Gastrocnemius medialis (tissue), 4 donors: ENCODE measurements around the gene SGCG. TPM values are rescaled to one million over a fixed set of nuclear protein-coding genes. Genes with fewer than 3 reads are reported as not detected.
A peak's percentile ranks its signal among the peaks of the same experiment; 100 is the strongest.

ENCODE experiments used
- ATAC-seq, 2 donors: fragments of 150-250 bp; one replicate each; pipeline ENCODE4 v1.9.1; 2016
- DNase-seq, 2 donors: peaks; one replicate each; pipeline ENCODE4 v3.0.0-alpha.2; 2019
- H3K27ac ChIP-seq, 4 donors: fragments of 200-600 bp; sonication (generic); 1 replicate in 1 of 4; 2 replicates in 3 of 4; pipeline ENCODE4 v1.5.1; 2016 to 2018; ENCODE audit warnings: mild to moderate bottlenecking in 2 of 4, moderate library complexity in 1 of 4
- H3K27me3 ChIP-seq, 3 donors: fragments of 200-600 bp; sonication (generic) in 2 of 3; 1 replicate in 1 of 3; 2 replicates in 2 of 3; pipeline versions ENCODE4 v1.5.1 to v1.6.0; 2016 to 2019; ENCODE audit warnings: mild to moderate bottlenecking in 1 of 3, moderate library complexity in 1 of 3
- H3K36me3 ChIP-seq, 2 donors: fragments of 200-600 bp; sonication (generic) in 1 of 2; one replicate each; pipeline ENCODE4 v1.5.1; 2017 to 2018
- H3K4me1 ChIP-seq, 2 donors: fragments of 200-600 bp; sonication (generic) in 1 of 2; one replicate each; pipeline ENCODE4 v1.5.1; 2016 to 2017; ENCODE audit warnings: mild to moderate bottlenecking in 2 of 2
- H3K4me3 ChIP-seq, 4 donors: fragments of 200-600 bp; sonication (generic) in 3 of 4; 1 replicate in 1 of 4; 2 replicates in 3 of 4; pipeline ENCODE4 v1.5.1; 2016 to 2019; ENCODE audit warnings: mild to moderate bottlenecking in 2 of 4
- H3K9me3 ChIP-seq, 3 donors: fragments of 200-600 bp; sonication (generic) in 2 of 3; 1 replicate in 1 of 3; 2 replicates in 2 of 3; pipeline ENCODE4 v1.5.1; 2016 to 2019
- POLR2A ChIP-seq, 2 donors: fragments of 450-650 bp; IDR thresholded peaks; one replicate each; pipeline ENCODE4 v1.6.1; 2017; ENCODE audit warnings: antibody characterized with exemption in 2 of 2, mild to moderate bottlenecking in 2 of 2, moderate library complexity in 2 of 2
- in situ Hi-C, 4 donors: fragments of 200-750 bp; cut with MboI; loops; one replicate each; pipeline versions ENCODE4 v1.15.0 to v1.8.0; 2017; ENCODE audit warnings: low sequenced_read_pairs in 4 of 4
- intact Hi-C: fragments of 100-400 bp; cut with DNase I; formaldehyde crosslinking; loops from one replicate; pipeline ENCODE4 v1.15.1; 2023; ENCODE audit warnings: low total_unique reads
- total RNA-seq, 4 donors: library from RNA; depleted of rRNA; stranded (reverse); fragments of >200 nt; gene quantifications; one replicate each; pipeline versions ENCODE4 v1.1.0 to v1.2.3, GENCODE V29; 2016
- TF ChIP-seq, protein P1 (sequence below), 5 experiments: fragments of 450-650 bp in 3 of 5; fragments of 200-600 bp in 2 of 5; sonication (generic) in 2 of 5; IDR thresholded peaks in 4 of 5; conservative IDR thresholded peaks in 1 of 5; 1 replicate in 4 of 5; 2 replicates in 1 of 5; pipeline ENCODE4 v1.5.1; 2016 to 2019; ENCODE audit warnings: antibody characterized with exemption in 5 of 5, mild to moderate bottlenecking in 3 of 5, moderate library complexity in 3 of 5

Gene SGCG
- total RNA-seq, 4 donors from 2014 or later = 15.3 to 36.9 (median 21.2) TPM

DNA sequence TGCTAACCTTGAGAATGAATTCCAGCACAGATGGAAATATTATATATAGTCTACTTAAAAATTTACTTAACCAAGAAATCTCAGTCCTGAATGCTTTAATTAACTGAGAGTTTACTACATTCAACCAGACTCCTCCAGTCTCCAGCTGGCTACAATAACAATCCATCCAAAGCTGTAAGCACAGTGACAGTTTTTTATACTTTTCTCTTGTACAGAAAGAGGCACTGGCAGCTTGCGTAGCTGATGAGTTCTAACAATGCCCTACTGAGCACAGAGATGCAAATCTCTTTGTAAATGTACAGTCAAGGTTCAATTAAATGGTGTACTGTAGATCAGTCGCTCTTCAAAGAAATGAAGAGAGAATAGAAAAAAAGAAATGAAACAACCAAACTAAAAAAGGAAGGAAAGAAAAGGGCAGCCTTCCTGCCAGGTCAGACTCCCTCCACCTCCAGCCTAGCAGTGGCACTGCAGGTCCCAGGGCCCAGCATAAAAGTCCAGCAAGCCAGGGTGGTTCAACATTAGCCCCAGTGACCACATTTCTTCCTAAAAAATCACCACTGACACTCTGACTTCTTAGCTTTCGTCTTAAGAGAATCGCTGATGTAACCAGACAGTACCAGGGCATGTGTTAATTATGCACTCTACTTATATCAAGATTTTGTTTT lies 164.3 kb downstream of the SGCG start:
- Histone ChIP-seq H3K27me3 (no peaks in the 10 kb centered on the region), H3K36me3 (peaks cover 0 to 31% of the 10 kb centered on the region in 2 donors), H3K4me3 (no peak overlapping the region), H3K27ac (no peak overlapping the region), H3K9me3 (no peaks in the 10 kb centered on the region), H3K4me1 (peaks cover 20 to 27% of the 10 kb centered on the region in 2 donors)
- TF ChIP-seq, protein P1, sequence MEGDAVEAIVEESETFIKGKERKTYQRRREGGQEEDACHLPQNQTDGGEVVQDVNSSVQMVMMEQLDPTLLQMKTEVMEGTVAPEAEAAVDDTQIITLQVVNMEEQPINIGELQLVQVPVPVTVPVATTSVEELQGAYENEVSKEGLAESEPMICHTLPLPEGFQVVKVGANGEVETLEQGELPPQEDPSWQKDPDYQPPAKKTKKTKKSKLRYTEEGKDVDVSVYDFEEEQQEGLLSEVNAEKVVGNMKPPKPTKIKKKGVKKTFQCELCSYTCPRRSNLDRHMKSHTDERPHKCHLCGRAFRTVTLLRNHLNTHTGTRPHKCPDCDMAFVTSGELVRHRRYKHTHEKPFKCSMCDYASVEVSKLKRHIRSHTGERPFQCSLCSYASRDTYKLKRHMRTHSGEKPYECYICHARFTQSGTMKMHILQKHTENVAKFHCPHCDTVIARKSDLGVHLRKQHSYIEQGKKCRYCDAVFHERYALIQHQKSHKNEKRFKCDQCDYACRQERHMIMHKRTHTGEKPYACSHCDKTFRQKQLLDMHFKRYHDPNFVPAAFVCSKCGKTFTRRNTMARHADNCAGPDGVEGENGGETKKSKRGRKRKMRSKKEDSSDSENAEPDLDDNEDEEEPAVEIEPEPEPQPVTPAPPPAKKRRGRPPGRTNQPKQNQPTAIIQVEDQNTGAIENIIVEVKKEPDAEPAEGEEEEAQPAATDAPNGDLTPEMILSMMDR (IDR thresholded peaks at IDR 0.05 in 4 of 5, conservative IDR thresholded peaks at IDR 0.05 in 1 of 5) = no peak
- TF ChIP-seq POLR2A (IDR thresholded peaks at IDR 0.05) = no peak
- DNase-seq (no peak), ATAC-seq (no peak)
- in situ Hi-C loops = no loop called here
- intact Hi-C loops = no loop called here

DNA sequence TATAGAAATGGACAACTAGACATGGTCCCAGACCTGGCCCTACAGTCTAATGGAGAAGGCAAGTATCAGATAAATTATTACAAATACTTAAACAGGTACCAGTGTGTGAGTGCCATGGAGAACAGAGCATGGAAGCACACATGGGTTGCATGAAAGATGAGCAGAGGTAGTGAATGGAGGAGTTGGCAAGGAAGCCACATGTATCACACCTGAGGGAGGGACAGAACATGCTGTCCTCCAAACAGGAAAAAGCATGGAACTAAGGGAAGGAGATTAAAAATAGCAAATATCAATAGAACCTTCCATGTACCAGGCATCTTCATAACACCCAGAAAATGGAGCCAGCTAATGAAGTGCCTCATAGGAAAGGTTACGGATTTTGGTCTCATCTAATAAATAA lies 166.8 kb downstream of the SGCG start:
- in situ Hi-C loops (no loop called here), intact Hi-C loops (no loop called here)
- H3K27ac ChIP-seq = peak overlapping the region in 2 of 4 donors; percentile 43 to 46
- no peaks in the 10 kb centered on the region for H3K27me3 ChIP-seq
- peaks cover 0 to 17% of the 10 kb centered on the region in 2 donors for H3K36me3 ChIP-seq
- TF ChIP-seq, protein P1 (IDR thresholded peaks at IDR 0.05 in 4 of 5, conservative IDR thresholded peaks at IDR 0.05 in 1 of 5) = no peak
- TF ChIP-seq POLR2A (IDR thresholded peaks at IDR 0.05) = no peak
- DNase-seq (peak; percentile 10 to 39), ATAC-seq (peak; percentile 57 to 64)
- peaks cover 20 to 27% of the 10 kb centered on the region in 2 donors for H3K4me1 ChIP-seq
- H3K9me3 ChIP-seq = no peaks in the 10 kb centered on the region
- H3K4me3 ChIP-seq = no peak overlapping the region

DNA sequence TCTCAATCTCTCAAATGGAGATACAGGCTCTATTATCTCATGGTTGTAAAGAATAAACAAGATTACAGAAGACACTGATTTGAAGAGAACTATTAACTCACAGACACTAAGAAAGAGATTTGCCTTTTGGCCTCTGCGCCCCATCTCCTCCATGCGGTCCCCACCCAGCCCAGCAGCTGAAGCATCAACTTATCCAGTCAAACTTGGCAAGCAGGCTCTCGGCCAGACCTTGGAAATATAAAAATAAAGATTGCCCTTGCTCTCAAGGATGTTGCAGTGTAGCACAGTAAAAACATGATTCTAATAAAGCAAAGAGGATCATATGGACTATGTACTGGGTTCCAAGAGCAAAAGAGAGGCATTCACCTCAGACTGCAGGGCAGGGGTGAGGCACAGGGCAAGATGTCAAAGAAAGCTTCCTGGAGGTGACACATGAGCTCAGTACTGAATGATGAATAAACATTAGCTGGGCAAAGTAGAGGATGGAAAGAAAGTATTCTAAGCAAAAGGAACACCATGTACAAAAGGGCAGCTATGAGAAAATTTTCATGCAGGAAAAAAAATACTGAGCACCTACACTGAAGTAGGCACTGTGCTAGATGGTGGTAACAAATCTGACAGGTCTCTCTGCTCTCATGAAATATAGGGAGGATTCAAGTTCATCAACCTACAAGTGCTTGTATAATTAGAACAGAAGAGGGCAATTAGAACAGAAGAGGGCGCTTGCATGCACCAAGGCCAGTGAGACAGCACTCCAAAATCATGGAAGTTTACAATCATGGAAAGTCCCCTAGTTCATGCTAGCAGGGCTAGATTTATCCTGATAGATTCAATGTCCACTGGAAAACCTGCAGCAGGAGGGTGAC lies 167.7 kb downstream of the SGCG start:
- Histone ChIP-seq H3K36me3 (peaks cover 0 to 17% of the 10 kb centered on the region in 2 donors), H3K4me1 (peaks cover 20 to 27% of the 10 kb centered on the region in 2 donors), H3K4me3 (no peak overlapping the region), H3K9me3 (no peaks in the 10 kb centered on the region), H3K27me3 (no peaks in the 10 kb centered on the region), H3K27ac (peak overlapping the region; percentile 7 to 68 (median 47))
- ATAC-seq = peak; percentile 31 to 49
- intact Hi-C loops = no loop called here
- no peak for DNase-seq
- in situ Hi-C loops = no loop called here
- TF ChIP-seq, protein P1 (IDR thresholded peaks at IDR 0.05 in 4 of 5, conservative IDR thresholded peaks at IDR 0.05 in 1 of 5) = no peak
- no peak for TF ChIP-seq POLR2A (IDR thresholded peaks at IDR 0.05)

DNA sequence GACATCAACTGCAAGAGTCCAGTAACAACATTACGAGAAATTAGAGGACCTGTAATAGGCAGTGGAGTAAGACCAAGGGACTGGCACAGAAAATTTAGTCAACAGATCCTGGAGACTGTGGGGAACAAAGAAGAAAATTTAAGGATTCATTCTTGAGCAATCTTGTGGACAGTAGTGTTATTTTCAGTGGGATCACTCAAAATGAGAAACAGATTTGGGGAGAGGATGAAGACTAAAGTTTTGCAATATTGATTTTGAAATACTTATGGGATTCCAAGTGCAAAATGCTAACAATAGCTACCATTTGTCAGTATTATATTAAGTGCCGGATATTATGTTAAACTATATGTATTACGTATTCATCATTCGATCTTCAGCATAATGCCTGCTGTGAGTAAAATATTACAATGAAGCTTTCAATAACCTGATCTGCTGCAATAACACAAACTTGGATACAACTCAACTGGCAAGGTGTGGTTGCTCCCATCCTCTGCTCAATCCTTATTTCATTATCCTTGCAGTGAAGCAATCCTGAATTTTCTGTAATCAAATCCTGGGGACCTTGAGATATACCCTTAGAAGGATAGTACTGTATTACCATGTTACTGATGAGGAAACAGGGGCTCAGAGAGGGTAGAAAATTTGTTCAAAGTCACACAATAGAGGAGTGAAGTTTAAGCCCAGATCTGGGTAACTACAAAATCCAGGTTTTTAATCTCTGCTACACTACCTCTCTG lies 168.6 kb downstream of the SGCG start:
- intact Hi-C loops (no loop called here), in situ Hi-C loops (no loop called here)
- DNase-seq (no peak), ATAC-seq (peak; percentile 43 to 61)
- no peak for TF ChIP-seq POLR2A (IDR thresholded peaks at IDR 0.05)
- TF ChIP-seq, protein P1 (IDR thresholded peaks at IDR 0.05 in 4 of 5, conservative IDR thresholded peaks at IDR 0.05 in 1 of 5) = no peak
- peak overlapping the region; percentile 26 to 68 (median 54) for H3K27ac ChIP-seq
- peaks cover 20 to 27% of the 10 kb centered on the region in 2 donors for H3K4me1 ChIP-seq
- peaks cover 0 to 20% of the 10 kb centered on the region in 2 donors for H3K36me3 ChIP-seq
- no peaks in the 10 kb centered on the region for H3K27me3 ChIP-seq
- no peak overlapping the region for H3K4me3 ChIP-seq
- H3K9me3 ChIP-seq = no peaks in the 10 kb centered on the region
